Measurements from ENCODE around the gene HDGFL2.

HDGFL2 gene

GRCh38 chr19:4472174-4472974, at the start of gene HDGFL2:
TSS of gene HDGFL2 (plus strand) at chr19:4472297. CDS start at chr19:4472351, 54 bp downstream.
- DNase-seq (ENCODE audit: extremely low read depth, low read depth), result no peak
- peak within 1 kb of the TSS; percentile 91 for H3K4me3 ChIP-seq (replicated peaks; ENCODE audit: low read depth, low read length)

DNA sequence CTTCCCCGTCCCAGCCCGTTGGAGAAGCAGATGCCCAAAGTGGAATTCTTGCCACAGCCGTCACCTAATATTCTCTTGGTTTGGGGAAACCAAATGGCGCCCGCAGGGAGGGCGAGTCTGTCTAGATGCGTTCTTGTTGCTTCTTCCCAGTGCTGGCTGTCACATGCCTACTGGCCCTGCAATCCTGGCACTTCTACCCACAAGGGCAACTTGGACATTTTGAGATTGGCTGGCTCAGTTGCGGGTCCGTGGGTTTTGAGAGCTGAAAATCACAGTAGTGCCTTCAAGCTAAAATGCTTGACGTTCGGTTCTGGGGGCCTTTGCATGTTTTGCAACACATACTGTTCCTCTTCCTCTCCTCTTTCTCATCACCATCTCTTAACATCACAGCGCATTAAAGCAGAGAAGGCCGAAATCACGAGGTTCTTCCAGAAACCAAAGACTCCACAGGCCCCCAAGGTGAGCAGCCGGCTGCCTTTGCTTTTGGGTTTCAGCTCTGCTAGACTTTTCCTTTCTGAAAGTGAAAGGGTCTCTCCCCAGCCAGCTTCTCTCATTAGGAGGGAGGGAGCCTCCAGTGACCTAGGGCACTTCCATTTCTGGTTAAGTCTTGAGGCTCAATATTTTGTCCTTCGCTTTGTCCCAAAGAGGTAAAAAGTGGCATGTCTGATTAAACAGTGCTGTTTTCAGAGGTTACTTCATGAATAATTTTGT, 48.5 kb upstream of the HDGFL2 start:
- no peak for DNase-seq (ENCODE audit: extremely low read depth, low read depth)
- H3K4me3 ChIP-seq (replicated peaks; ENCODE audit: low read depth, low read length), result no peak overlapping the region
- TF ChIP-seq, protein P1, sequence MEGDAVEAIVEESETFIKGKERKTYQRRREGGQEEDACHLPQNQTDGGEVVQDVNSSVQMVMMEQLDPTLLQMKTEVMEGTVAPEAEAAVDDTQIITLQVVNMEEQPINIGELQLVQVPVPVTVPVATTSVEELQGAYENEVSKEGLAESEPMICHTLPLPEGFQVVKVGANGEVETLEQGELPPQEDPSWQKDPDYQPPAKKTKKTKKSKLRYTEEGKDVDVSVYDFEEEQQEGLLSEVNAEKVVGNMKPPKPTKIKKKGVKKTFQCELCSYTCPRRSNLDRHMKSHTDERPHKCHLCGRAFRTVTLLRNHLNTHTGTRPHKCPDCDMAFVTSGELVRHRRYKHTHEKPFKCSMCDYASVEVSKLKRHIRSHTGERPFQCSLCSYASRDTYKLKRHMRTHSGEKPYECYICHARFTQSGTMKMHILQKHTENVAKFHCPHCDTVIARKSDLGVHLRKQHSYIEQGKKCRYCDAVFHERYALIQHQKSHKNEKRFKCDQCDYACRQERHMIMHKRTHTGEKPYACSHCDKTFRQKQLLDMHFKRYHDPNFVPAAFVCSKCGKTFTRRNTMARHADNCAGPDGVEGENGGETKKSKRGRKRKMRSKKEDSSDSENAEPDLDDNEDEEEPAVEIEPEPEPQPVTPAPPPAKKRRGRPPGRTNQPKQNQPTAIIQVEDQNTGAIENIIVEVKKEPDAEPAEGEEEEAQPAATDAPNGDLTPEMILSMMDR (IDR thresholded peaks at IDR 0.05; ENCODE audit: low read depth, low read length, missing control alignments), result no peak

More at GRCh38 chr19:4472174-4472974, at the start of gene HDGFL2:
- TF ChIP-seq, protein P1 (IDR thresholded peaks at IDR 0.05; ENCODE audit: low read depth, low read length, missing control alignments), result no peak

GRCh38 chr19:4425537-4425936, 46.6 kb upstream of the HDGFL2 start:
- peak; percentile 19 for DNase-seq (ENCODE audit: extremely low read depth, low read depth)
- H3K4me3 ChIP-seq (replicated peaks; ENCODE audit: low read depth, low read length), result no peak overlapping the region
- TF ChIP-seq, protein P1 (IDR thresholded peaks at IDR 0.05; ENCODE audit: low read depth, low read length, missing control alignments), result no peak

DNA sequence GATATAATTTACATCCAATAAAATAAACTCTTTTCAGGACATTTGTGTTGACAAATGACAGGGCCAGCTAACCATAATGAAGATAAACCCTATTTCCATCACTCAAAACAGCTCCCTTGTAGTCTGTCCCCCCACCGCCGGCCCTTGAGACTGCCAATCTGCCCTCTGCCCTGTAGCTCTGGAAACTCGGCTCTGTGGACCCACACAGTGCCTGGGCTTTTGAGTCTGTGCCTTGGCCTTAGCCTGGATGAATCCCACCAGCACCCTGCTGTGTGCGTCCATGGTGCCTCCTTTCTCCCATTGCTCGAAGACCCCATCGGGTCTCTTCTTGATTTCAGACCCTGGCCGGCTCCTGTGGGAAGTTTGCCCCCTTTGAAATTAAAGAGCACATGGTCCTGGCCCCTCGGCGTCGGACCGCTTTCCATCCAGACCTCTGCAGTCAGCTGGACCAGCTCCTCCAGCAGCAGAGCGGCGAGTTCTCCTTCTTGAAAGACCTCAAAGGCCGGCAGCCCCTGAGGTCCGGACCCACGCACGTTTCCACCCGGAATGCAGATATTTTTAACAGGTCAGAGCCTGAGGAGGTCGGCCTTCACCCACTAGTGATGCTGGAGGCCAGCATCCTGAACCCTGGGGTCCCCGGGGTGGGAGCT, 43.6 kb upstream of the HDGFL2 start:
- TF ChIP-seq, protein P1 (IDR thresholded peaks at IDR 0.05; ENCODE audit: low read depth, low read length, missing control alignments), result no peak
- H3K4me3 ChIP-seq (replicated peaks; ENCODE audit: low read depth, low read length), result no peak overlapping the region
- DNase-seq (ENCODE audit: extremely low read depth, low read depth), result no peak

DNA sequence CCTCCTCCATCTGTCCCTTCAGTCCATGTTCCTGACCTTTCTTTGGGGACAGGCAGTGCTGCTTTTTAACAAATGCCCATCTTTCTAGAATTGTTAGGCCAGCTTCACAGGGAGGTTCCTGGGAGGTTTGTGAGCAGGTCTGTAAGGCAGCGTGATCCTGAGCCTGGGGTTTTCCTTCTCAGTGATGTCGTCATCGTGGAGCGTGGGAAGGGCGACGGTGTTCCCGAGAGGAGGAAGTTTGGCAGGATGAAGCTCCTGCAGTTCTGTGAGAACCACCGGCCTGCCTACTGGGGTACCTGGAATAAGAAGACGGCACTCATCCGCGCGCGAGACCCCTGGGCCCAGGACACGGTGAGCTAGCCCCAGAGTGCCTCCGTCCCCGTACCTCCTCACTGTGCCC, 42.8 kb upstream of the HDGFL2 start:
- TF ChIP-seq, protein P1 (IDR thresholded peaks at IDR 0.05; ENCODE audit: low read depth, low read length, missing control alignments), result no peak
- no peak for DNase-seq (ENCODE audit: extremely low read depth, low read depth)
- no peak overlapping the region for H3K4me3 ChIP-seq (replicated peaks; ENCODE audit: low read depth, low read length)

DNA sequence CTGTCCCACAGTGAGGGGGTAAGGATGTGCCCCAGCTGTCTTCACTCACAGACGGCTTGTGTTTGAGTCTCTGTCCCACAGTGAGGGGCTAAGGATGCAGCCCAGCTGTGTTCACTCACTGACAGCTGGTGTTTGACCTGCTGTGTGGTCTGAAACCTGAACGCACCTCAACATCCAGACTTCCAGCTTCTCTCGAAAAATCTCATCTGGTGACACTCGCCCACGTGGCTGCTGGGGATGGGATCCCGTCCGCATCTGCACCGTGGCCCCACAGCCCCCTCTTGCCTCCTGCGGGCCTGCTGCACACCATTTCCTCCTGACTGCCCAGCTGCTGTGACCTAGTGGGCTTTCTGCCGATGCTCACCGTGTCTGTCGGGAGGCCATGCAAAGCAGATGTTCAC, 42.3 kb upstream of the HDGFL2 start:
- DNase-seq (ENCODE audit: extremely low read depth, low read depth), result no peak
- TF ChIP-seq, protein P1 (IDR thresholded peaks at IDR 0.05; ENCODE audit: low read depth, low read length, missing control alignments), result no peak

More for the DNA sequence above, 42.3 kb upstream of the HDGFL2 start:
- no peak overlapping the region for H3K4me3 ChIP-seq (replicated peaks; ENCODE audit: low read depth, low read length)
